Ishikawa (cell line): ENCODE measurements around the gene GAMT.

ENCODE experiments used
- CEBPB ChIP-seq: IDR thresholded peaks from 2 replicates; pipeline ENCODE4 v1.6.1; 2012
- EGR1 ChIP-seq: IDR thresholded peaks from 2 replicates; pipeline ENCODE4 v1.6.1; 2012
- EP300 ChIP-seq: IDR thresholded peaks from 2 replicates; pipeline ENCODE4 v1.6.1; 2012; ENCODE audit warnings: borderline replicate concordance
- NFIC ChIP-seq: IDR thresholded peaks from 2 replicates; pipeline ENCODE4 v1.6.1; 2012
- RAD21 ChIP-seq: IDR thresholded peaks from 2 replicates; pipeline ENCODE4 v1.6.1; 2012; ENCODE audit warnings: low read depth
- TAF1 ChIP-seq: IDR thresholded peaks from 2 replicates; pipeline ENCODE4 v1.6.1; 2012; ENCODE audit warnings: low read depth, mild to moderate bottlenecking
- TCF12 ChIP-seq: IDR thresholded peaks from 2 replicates; pipeline ENCODE4 v1.6.1; 2012; ENCODE audit warnings: low read depth
- TEAD4 ChIP-seq: IDR thresholded peaks from 2 replicates; pipeline ENCODE4 v1.6.1; 2012
- TF ChIP-seq, protein P1 (sequence below): IDR thresholded peaks from 2 replicates; pipeline ENCODE4 v1.6.1; 2012
- TF ChIP-seq, protein P2 (sequence below): IDR thresholded peaks from 2 replicates; pipeline ENCODE4 v1.6.1; 2012; ENCODE audit warnings: low read depth, mild to moderate bottlenecking
- TF ChIP-seq, protein P3 (sequence below): IDR thresholded peaks from 2 replicates; pipeline ENCODE4 v1.6.1; 2012

DNA sequence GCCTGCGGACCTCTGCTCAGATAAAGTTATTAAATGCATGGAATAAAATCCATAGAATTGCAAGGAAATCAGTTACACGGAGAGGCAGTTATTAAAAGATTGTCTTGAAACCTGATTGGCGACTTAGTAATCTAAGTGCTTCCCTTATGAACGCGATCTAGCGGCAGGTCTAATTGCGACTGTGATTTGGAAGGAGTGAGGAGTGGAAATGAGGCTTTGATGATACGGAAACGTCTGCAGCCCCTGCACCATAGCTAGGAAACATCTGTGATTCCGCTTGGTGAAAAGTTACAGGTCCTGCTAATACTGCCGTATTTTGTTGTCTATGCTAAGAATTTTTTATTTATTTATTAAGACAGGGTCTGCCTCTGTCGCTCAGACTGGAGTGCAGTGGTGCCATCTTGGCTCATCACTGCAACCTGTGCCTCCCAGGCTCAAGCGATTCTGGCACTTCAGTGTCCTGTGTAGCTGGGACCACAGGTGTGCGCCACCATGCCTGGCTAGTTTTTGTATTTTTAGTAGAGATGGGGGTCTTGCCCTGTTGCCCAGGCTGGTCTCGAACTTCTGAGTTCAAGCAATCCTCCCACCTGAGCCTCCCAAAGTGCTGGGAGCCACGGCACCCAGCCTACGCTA lies 16.7 kb downstream of the GAMT start:
- TF ChIP-seq, protein P1, sequence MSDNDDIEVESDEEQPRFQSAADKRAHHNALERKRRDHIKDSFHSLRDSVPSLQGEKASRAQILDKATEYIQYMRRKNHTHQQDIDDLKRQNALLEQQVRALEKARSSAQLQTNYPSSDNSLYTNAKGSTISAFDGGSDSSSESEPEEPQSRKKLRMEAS = no peak
- TF ChIP-seq, protein P2, sequence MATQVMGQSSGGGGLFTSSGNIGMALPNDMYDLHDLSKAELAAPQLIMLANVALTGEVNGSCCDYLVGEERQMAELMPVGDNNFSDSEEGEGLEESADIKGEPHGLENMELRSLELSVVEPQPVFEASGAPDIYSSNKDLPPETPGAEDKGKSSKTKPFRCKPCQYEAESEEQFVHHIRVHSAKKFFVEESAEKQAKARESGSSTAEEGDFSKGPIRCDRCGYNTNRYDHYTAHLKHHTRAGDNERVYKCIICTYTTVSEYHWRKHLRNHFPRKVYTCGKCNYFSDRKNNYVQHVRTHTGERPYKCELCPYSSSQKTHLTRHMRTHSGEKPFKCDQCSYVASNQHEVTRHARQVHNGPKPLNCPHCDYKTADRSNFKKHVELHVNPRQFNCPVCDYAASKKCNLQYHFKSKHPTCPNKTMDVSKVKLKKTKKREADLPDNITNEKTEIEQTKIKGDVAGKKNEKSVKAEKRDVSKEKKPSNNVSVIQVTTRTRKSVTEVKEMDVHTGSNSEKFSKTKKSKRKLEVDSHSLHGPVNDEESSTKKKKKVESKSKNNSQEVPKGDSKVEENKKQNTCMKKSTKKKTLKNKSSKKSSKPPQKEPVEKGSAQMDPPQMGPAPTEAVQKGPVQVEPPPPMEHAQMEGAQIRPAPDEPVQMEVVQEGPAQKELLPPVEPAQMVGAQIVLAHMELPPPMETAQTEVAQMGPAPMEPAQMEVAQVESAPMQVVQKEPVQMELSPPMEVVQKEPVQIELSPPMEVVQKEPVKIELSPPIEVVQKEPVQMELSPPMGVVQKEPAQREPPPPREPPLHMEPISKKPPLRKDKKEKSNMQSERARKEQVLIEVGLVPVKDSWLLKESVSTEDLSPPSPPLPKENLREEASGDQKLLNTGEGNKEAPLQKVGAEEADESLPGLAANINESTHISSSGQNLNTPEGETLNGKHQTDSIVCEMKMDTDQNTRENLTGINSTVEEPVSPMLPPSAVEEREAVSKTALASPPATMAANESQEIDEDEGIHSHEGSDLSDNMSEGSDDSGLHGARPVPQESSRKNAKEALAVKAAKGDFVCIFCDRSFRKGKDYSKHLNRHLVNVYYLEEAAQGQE = no peak
- no peak for TF ChIP-seq NFIC
- TF ChIP-seq EP300 = no peak
- TF ChIP-seq, protein P3, sequence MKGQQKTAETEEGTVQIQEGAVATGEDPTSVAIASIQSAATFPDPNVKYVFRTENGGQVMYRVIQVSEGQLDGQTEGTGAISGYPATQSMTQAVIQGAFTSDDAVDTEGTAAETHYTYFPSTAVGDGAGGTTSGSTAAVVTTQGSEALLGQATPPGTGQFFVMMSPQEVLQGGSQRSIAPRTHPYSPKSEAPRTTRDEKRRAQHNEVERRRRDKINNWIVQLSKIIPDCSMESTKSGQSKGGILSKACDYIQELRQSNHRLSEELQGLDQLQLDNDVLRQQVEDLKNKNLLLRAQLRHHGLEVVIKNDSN = no peak
- no peak for TF ChIP-seq RAD21
- TF ChIP-seq TAF1 = no peak
- no peak for TF ChIP-seq CEBPB
- TF ChIP-seq TCF12 = no peak
- no peak for TF ChIP-seq EGR1
- TF ChIP-seq TEAD4 = no peak
